CD4-positive, alpha-beta T cell (primary cell): Measurements from ENCODE around the gene TMEM179. TPM values are rescaled to one million over a fixed set of nuclear protein-coding genes. Genes with fewer than 3 reads are reported as not detected.

Experiments used
- ATAC-seq: fragments of 200-7000 bp; cut with Tn5 transposase; one replicate; pipeline ENCODE4 v1.10.0; 2022; ENCODE audit warnings: mild to moderate bottlenecking; ENCODE audit not compliant: poor library complexity
- CTCF ChIA-PET: fragments of 350-600 bp; sonication (Branson Sonifier 250); formaldehyde crosslinking; loops from one replicate; lab custom pipeline; 2021; ENCODE audit warnings: antibody characterized with exemption, inconsistent platforms; lab: Charles Lee
- POLR2A ChIA-PET: fragments of 350-600 bp; sonication (Branson Sonifier 250); formaldehyde crosslinking; loops from one replicate; lab custom pipeline; 2021; ENCODE audit warnings: antibody characterized with exemption, inconsistent platforms; lab: Charles Lee
- DNase-seq, 14 experiments: peaks; one replicate each; pipeline ENCODE4 v3.0.0-alpha.2; 2013 to 2020; ENCODE audit warnings: mixed read lengths in 2 of 14
- H3K27ac ChIP-seq, 2 donors: one replicate each; pipeline versions ENCODE4 v1.5.1 to v1.7.0; 2013; ENCODE audit warnings: low read length in 2 of 2, low read depth in 1 of 2, mild to moderate bottlenecking in 1 of 2
- H3K27me3 ChIP-seq, 2 experiments: 1 replicate in 1 of 2; 2 replicates in 1 of 2; pipeline versions ENCODE4 v1.6.1 to v1.7.0; 2013; ENCODE audit warnings: low read length in 2 of 2, control low read depth in 1 of 2, mild to moderate bottlenecking in 1 of 2, moderate library complexity in 1 of 2; ENCODE audit not compliant: insufficient read depth in 2 of 2, control insufficient read depth in 1 of 2
- H3K36me3 ChIP-seq: one replicate; pipeline ENCODE4 v1.6.1; 2013; ENCODE audit warnings: low read length, control low read depth; ENCODE audit not compliant: insufficient read depth
- H3K4me1 ChIP-seq: one replicate; pipeline ENCODE4 v1.6.1; 2013; ENCODE audit warnings: low read length, control low read depth; ENCODE audit not compliant: insufficient read depth
- H3K4me3 ChIP-seq: one replicate; pipeline ENCODE4 v1.5.1; 2013; ENCODE audit warnings: mild to moderate bottlenecking, low read length, moderate library complexity
- H3K9me3 ChIP-seq, 2 experiments: 1 replicate in 1 of 2; 2 replicates in 1 of 2; pipeline versions ENCODE4 v1.6.1 to v1.7.0; 2013; ENCODE audit warnings: low read length in 2 of 2, mild to moderate bottlenecking in 2 of 2, control low read depth in 1 of 2, moderate library complexity in 1 of 2; ENCODE audit not compliant: control insufficient read depth in 1 of 2, insufficient read depth in 1 of 2
- H3K27ac Mint-ChIP-seq: one replicate; pipeline ENCODE4 v1.8.0; 2020; ENCODE audit warnings: mixed read lengths
- H3K27me3 Mint-ChIP-seq: one replicate; pipeline ENCODE4 v1.8.0; 2021; ENCODE audit warnings: mixed read lengths
- H3K36me3 Mint-ChIP-seq: one replicate; pipeline ENCODE4 v1.8.0; 2021; ENCODE audit warnings: low read depth, mixed read lengths
- H3K4me1 Mint-ChIP-seq: one replicate; pipeline ENCODE4 v1.8.0; 2021; ENCODE audit warnings: low read depth, mixed read lengths
- H3K4me3 Mint-ChIP-seq: one replicate; pipeline ENCODE4 v1.8.0; 2020; ENCODE audit warnings: mild to moderate bottlenecking, mixed read lengths
- H3K9me3 Mint-ChIP-seq: one replicate; pipeline ENCODE4 v1.8.0; 2020; ENCODE audit warnings: mixed read lengths
- intact Hi-C, 2 experiments: fragments of 100-400 bp; cut with DNase I in 1 of 2; cut with micrococcal nuclease in 1 of 2; formaldehyde crosslinking; loops; one replicate each; pipeline versions ENCODE4 v1.15.1 to v1.9.0; 2023 to 2025; cut with DNase I, micrococcal nuclease
- total RNA-seq, 174 experiments: library from RNA in 2 of 174; stranded (reverse) in 2 of 174; gene quantifications; one replicate each; pipeline ENCODE4 v1.2.3 and lab custom pipeline; 2021 to 2026
- TF ChIP-seq, protein P1 (sequence below): fragments of 200-600 bp; IDR thresholded peaks from one replicate; pipeline ENCODE4 v1.8.0; 2022; ENCODE audit warnings: antibody characterized with exemption, mild to moderate bottlenecking

Gene TMEM179
- total RNA-seq, 2 experiments from 2014 or later: not detected

DNA sequence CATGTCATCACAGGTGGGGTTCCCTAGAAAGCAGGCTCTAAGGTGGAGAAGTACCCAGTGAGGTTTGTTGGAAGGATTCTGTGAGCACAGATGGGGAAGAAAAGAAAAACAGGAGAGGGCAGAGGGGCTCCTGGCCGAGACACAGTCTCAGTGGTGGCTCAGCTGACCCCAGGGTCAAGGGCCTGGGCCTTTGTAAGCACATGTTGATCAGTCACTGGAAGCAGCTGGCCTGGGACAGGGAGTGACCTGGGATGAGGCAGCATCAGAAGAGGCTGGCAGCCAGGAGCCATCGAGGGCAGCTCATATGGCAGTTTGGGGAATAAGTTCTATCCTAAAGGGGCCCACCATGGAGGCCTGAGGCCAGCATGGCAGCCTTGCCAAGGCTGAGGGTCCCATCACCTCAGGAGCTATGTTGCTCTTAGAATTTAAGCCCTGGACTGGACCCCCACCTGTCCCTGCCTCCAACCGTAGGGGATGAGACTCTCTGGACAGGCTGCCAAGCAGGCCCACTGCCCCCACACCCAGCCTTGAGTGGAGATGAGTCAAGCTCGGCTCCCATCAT is 6.3 kb upstream of the TMEM179 start:
- ChIA-PET CTCF (no interaction called here), POLR2A (no interaction called here)
- Mint-ChIP-seq H3K36me3 (no peaks in the 10 kb centered on the region), H3K4me3 (no peak overlapping the region), H3K9me3 (no peaks in the 10 kb centered on the region), H3K4me1 (no peaks in the 10 kb centered on the region), H3K27ac (no peak overlapping the region), H3K27me3 (peaks cover 59% of the 10 kb centered on the region)
- DNase-seq: no peak
- no peak for ATAC-seq
- no peak overlapping the region for H3K4me3 ChIP-seq
- intact Hi-C loops: no loop called here
- no peaks in the 10 kb centered on the region for H3K4me1 ChIP-seq
- TF ChIP-seq, protein P1, sequence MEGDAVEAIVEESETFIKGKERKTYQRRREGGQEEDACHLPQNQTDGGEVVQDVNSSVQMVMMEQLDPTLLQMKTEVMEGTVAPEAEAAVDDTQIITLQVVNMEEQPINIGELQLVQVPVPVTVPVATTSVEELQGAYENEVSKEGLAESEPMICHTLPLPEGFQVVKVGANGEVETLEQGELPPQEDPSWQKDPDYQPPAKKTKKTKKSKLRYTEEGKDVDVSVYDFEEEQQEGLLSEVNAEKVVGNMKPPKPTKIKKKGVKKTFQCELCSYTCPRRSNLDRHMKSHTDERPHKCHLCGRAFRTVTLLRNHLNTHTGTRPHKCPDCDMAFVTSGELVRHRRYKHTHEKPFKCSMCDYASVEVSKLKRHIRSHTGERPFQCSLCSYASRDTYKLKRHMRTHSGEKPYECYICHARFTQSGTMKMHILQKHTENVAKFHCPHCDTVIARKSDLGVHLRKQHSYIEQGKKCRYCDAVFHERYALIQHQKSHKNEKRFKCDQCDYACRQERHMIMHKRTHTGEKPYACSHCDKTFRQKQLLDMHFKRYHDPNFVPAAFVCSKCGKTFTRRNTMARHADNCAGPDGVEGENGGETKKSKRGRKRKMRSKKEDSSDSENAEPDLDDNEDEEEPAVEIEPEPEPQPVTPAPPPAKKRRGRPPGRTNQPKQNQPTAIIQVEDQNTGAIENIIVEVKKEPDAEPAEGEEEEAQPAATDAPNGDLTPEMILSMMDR: no peak
- peaks cover 0 to 8% of the 10 kb centered on the region in 2 experiments for H3K9me3 ChIP-seq
- H3K27ac ChIP-seq: no peak overlapping the region
- peaks cover 5 to 30% of the 10 kb centered on the region in 2 experiments for H3K27me3 ChIP-seq
- no peaks in the 10 kb centered on the region for H3K36me3 ChIP-seq

DNA sequence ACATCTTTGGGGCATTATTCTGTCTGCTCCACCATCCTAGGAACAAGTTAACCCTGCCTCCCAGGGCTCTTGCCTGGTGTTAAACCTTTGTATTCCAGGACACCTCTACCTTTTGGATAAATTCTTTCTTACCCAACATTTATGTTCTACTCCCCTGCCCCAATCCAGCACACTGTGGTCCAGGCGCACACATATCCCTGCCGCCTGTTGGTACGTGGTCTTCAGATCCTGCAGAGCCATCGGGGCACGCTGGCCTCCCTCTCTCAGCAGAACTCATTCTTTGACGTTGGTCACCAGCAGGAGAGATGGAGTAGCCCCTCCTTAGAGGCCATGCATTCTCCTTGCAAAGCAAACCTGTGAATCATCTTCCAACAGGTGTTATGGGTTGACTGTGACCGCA is 5.1 kb upstream of the TMEM179 start:
- CTCF ChIA-PET: no interaction called here
- no peak overlapping the region for H3K27ac Mint-ChIP-seq
- Histone ChIP-seq H3K9me3 (peaks cover 0 to 14% of the 10 kb centered on the region in 2 experiments), H3K27ac (no peak overlapping the region), H3K4me3 (no peak overlapping the region), H3K27me3 (peaks cover 10 to 31% of the 10 kb centered on the region in 2 experiments), H3K4me1 (no peaks in the 10 kb centered on the region), H3K36me3 (no peaks in the 10 kb centered on the region)
- H3K36me3 Mint-ChIP-seq: no peaks in the 10 kb centered on the region
- no peaks in the 10 kb centered on the region for H3K9me3 Mint-ChIP-seq
- TF ChIP-seq, protein P1: no peak
- ATAC-seq (no peak), DNase-seq (no peak)
- no peaks in the 10 kb centered on the region for H3K4me1 Mint-ChIP-seq
- intact Hi-C loops: no loop called here
- H3K27me3 Mint-ChIP-seq: peaks cover 70% of the 10 kb centered on the region
- H3K4me3 Mint-ChIP-seq: no peak overlapping the region
- POLR2A ChIA-PET: no interaction called here

- peaks cover 85% of the 10 kb centered on the region for H3K27me3 Mint-ChIP-seq
- CTCF ChIA-PET: no interaction called here
- ATAC-seq: no peak
- Histone ChIP-seq H3K4me1 (no peaks in the 10 kb centered on the region), H3K9me3 (peaks cover 0 to 25% of the 10 kb centered on the region in 2 experiments), H3K36me3 (no peaks in the 10 kb centered on the region), H3K27me3 (peaks cover 24 to 44% of the 10 kb centered on the region in 2 experiments), H3K27ac (no peak overlapping the region), H3K4me3 (no peak overlapping the region)
- DNase-seq: peak in 1 of 14 experiments; percentile 6
- H3K4me3 Mint-ChIP-seq: no peak overlapping the region
- no peaks in the 10 kb centered on the region for H3K9me3 Mint-ChIP-seq
- POLR2A ChIA-PET: no interaction called here
- no peaks in the 10 kb centered on the region for H3K36me3 Mint-ChIP-seq
- no peak overlapping the region for H3K27ac Mint-ChIP-seq
- TF ChIP-seq, protein P1: no peak
- intact Hi-C loops: no loop called here
- no peaks in the 10 kb centered on the region for H3K4me1 Mint-ChIP-seq
These were observed 716 bp downstream of the TMEM179 start for GRCh38 chr14:104603711-104604401.
